GM19468 (cell line): ENCODE measurements around the gene ZNF346.
"Not testable (repeated sequence)": the region's sequence is repeated elsewhere in the genome, so short reads cannot be mapped to it uniquely, and the experiment has no call there.

Experiments
- ATAC-seq: cut with Tn5 transposase; IDR thresholded peaks from one replicate; pipeline ENCODE4 v1.9.1; 2021; ENCODE audit warnings: mild to moderate bottlenecking, moderate library complexity, moderate number of reproducible peaks; ENCODE audit not compliant: unreplicated experiment; ENCODE audit errors: extremely low read depth

ZNF346 gene, protein sequence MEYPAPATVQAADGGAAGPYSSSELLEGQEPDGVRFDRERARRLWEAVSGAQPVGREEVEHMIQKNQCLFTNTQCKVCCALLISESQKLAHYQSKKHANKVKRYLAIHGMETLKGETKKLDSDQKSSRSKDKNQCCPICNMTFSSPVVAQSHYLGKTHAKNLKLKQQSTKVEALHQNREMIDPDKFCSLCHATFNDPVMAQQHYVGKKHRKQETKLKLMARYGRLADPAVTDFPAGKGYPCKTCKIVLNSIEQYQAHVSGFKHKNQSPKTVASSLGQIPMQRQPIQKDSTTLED

DNA sequence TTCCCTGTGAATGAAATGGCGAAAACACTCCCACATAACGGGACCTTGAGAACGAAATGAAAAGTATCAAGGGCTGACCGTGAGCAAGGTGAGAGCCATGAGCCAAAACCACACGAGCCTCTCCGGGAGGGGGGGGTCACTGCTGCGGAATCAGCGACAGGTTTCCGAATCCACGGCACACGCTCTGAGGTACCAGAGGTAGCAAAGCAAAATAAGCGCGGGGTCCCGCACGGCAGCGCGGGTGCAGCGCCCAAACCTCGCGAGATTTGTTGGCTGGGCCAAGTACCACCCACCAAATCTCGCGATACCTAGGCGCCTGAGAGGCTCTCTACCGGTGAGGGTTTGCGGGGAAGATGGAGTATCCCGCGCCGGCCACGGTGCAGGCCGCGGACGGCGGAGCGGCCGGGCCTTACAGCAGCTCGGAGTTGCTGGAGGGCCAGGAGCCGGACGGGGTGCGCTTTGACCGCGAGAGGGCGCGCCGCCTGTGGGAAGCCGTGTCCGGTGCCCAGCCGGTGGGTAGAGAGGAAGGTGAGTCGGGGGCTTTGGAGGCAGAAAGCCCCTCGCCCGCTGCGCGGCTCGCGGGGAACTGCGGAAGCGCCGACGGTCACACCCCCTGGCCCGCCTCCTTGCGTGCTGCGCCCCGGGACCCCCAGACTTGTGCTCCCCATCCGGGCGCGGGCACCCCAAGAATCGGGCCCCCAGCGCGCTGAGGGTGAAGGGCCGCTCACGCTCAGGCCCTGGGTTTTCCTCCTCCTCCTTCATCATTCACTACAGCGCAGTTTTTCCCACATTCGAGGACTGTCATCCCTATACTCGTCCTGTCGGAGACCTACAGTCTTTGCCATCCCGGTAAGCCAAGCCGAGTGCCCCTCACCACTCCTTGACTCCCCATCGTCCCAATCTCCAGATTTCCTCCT lies at the start of gene ZNF346:
ZNF346 (plus strand) TSS at position 311 of the 917 bp plus-strand sequence; CDS start at position 354, 43 bp downstream.
- ATAC-seq: peak; percentile 73

DNA sequence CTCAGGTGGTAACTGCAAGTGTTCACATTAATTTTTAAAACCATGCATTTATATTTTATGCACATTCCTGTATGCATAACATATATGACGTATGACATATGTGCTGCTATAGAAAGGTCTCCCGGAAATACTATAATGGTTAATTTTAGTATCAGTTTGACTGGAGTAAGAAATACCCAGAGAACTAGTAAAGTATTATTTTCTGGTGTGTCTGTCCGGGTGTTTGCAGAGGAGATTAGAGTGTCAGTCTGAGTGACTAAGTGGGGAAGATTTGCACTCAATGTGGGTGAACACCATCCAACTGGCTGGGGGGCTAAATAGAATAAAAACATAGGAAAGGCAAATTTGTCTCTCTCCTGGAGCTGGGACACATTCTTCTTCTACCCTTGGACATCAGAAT lies 42.8 kb upstream of the ZNF346 start:
- no peak for ATAC-seq

DNA sequence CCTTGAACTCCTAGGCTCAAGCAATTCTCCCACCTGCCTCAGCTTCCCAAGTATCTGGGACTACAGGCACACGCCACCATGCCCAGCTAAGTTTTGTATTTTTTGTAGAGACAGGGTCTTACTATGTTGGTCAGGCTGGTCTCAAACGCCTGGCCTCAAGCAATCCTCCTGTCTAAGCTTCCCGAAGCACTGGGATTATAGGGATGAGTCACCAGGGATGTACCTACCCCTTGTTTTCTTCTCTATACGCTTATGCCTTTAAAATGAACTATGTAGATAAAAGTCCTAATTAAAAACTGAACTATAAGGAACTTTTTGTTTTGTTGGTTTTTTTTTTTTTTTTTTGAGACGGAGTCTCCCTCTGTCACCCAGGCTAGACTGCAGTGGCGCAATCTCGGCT lies 41.7 kb upstream of the ZNF346 start:
- ATAC-seq: no peak

DNA sequence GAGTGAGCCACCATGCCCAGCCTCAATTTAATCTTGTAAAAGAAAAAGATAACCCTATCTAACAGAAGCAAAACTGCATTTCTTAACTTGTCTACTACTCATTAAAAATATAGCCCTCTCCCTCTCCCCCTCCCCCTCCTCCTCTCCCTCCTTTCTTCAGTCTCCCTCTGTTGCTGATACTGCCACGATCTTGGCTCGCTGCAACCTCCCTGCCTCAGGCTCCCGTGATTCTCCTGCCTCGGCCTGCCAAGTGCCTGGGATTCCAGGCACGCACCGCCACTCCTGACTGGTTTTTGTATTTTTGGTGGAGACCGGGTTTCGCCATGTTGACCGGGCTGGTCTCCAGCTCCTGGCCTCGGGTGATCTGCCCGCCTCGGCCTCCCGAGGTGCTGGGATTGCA lies 39.4 kb upstream of the ZNF346 start:
- ATAC-seq: not testable (repeated sequence)

DNA sequence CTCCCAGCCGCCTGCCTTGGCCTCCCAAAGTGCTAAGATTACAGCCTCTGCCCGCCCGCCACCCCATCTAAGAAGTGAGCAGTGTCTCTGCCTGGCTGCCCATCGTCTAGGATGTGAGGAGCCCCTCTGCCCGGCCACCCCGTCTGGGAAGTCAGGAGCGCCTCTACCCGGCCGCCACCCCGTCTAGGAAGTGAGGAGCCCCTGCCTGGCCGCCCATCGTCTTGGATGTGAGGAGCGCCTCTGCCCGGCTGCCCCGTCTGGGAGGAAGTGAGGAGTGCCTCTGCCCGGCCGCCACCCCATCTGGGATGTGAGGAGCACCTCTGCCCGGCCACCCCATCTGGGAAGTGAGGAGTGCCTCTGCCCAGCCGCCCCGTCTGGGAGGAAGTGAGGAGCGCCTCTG lies 38.9 kb upstream of the ZNF346 start:
- not testable (repeated sequence) for ATAC-seq

DNA sequence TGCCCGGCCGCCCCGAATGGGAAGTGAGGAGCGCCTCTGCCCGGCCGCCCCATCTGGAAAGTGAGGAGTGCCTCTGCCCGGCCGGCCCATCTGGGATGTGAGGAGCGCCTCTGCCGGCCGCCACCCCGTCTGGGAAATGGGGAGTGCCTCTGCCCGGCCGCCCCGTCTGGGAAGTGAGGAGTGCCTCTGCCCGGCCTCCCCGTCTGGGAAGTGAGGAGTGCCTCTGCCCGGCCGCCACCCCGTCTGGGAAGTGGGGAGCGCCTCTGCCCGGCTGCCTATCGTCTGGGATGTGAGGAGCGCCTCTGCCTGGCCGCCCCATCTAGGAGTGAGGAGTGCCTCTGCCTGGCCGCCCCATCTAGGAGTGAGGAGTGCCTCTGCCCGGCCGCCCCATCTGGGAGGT lies 38.3 kb upstream of the ZNF346 start:
- not testable (repeated sequence) for ATAC-seq

DNA sequence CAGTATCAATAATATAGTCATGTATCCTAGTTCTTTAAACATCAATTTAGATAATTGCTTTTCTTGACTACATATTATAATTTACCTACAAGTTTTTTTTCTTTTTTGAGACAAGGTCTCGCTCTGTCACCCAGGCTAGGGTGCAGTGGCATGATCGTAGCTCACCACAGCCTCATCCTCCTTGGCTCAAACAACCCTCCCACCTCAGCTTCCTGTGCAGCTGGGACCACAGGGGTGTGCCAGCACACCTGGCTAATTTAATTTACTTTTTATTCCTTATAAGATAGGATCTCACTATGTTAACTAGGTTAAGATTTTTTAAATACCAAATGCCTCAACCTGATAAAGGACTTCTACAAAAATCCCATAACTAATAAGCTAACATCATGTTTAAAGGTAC lies 37.0 kb upstream of the ZNF346 start:
- no peak for ATAC-seq

DNA sequence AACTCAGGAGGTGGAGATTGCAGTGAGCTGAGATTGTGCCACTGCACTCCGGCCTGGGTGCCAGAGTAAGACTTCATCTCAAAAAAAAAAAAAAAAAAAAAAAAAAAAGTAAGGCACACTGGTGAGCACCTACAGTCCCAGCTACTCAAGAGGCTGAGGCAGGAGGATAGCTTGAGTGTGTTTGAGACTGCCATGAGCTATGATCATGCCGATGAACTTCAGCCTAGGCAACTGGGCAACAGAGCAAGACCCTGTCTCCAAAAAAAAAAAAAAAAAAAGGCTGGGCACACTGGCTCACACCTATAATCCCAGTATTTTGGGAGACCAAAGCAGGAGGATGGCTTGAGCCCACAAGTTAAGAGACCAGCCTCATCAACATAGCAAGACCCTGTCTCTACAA lies 36.2 kb upstream of the ZNF346 start:
- ATAC-seq: no peak

DNA sequence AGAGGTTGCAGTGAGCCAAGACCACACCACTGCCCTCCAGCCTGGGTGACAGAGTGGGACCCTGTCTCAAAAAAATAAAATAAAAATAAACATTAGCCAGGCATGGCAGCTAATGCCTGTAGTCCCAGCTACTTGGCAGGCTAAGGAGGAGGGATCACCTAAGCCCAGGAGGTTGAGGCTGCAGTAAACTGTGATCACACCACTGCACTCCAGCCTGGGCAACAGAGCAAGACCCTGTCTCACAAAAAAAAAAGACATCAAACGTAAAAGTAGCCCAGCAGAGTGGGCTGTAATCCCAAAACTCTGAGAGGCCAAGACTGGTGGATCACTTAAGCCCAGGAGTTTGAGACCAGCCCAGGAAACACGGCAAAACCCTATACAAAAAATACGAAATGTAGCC lies 34.9 kb upstream of the ZNF346 start:
- no peak for ATAC-seq

DNA sequence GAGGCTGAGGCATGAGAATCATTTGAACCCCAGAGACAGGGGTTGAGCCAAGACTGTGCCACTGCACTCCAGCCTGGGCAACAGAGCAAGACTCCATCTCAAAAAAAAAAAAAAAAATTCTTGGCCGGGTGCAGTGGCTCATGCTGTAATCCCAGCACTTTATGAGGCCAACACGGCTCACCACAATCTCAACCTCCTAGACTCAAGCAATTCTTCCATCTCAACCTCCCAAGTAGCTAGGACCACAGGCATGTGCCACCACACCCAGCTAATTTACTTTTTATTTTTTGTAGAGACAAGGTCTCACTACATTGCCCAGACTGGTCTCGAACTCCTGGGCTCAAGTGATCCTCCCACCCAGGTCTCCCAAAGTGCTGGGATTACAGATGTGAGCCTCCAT lies 29.4 kb upstream of the ZNF346 start:
- not testable (repeated sequence) for ATAC-seq

DNA sequence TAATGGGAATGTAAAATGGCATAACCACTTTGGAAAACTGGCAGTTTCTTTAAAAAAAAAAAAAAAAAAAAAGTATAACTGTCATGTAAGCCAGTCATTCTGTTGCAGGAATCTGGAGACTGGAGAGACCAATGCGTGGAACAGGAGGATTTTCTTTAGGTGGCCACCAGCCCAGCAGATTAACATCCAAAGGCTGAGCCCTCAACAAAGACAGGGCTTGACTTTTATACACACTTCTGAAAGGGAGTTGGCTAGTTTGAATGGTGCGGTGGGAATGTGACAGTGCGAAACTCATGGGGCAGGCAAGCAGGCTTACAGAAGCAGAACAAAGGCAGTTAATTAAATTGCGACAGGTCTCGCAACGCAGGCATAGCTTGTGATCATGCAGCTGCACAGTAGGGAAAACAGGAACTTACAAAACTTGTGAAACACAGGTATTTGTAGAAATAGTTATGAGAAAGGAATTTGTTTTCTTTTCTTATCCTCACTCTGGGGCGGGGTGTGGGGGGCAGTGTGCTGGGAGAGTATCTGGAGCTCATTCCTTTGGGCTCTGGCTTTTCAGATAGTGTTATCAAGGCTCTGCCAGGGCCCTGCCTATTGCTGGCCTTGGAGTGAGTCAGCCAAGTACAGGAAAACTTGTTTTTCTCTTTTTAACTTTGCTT lies 27.9 kb upstream of the ZNF346 start:
- no peak for ATAC-seq

DNA sequence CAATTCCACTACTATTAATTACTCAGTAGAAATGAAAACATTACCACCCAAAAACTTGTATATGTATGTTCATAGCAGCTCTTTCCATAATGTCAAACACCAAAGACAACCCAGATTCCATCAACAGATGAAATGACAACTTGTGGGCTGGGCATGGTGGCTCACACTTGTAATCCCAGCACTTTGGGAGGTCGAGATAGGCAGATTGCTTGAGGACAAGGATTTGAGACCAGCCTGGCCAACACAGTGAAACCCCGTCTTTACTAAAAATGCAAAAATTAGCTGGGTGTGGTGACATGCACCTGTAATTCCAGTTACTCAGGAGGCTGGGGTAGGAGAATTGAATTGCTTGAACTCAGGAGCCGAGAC lies 27.4 kb upstream of the ZNF346 start:
- ATAC-seq: no peak

DNA sequence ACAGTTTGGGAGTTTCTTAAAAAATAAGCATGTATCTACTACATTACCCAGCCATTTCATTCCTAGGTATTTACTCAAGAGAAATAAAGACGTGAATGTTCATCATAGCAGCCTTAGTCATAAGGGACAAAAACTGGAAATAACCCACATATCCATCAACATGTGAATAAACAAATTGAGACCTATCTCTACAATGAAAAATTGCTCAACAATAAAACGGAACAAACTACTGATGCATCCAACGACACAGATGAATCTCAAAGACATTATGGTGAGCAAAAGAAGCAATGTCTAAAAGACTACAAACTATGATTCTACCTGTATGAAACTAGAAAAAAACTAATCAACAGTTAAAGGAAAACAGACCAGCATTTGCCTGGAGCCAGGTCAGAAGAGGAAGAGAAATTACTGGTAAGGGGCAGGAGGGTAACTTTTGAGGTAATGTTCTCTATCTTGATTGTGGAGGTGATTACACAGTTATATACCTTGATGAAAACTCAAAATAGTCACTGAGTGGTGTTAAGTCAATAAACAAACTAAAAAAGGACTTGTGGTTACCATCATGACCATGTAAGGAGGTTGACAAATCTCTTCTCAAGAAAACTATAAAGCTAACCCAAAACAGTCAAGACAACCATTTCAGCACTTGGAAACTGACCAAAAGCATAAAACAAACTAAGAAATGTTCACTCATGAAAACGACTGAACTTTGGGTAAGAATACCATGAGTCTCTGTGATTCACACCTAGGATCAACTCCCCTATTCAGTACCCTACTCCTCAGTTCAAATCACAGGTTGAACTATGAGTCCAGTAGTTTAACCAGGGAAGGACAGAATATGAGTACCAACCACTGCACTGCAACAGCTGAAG lies 26.4 kb upstream of the ZNF346 start:
- ATAC-seq: peak; percentile 36

DNA sequence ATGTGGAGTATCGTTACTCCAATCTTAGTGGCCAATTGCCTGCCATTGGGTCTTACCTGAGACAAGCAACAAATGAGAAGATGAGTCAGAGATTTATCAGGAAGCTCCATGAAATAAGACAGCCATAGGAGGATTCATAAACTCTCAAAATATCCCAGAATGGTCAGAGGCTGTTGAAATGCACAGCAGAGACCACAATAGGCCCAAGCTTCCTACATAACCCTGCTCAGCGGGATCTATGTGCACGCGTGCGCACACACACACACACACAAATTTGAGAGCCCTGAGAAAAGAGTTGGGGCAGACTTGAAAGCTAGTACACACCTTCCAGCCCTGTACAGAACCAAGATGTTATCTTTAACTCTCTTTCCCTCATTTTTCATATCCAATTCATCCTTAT lies 25.7 kb upstream of the ZNF346 start:
- ATAC-seq: no peak

DNA sequence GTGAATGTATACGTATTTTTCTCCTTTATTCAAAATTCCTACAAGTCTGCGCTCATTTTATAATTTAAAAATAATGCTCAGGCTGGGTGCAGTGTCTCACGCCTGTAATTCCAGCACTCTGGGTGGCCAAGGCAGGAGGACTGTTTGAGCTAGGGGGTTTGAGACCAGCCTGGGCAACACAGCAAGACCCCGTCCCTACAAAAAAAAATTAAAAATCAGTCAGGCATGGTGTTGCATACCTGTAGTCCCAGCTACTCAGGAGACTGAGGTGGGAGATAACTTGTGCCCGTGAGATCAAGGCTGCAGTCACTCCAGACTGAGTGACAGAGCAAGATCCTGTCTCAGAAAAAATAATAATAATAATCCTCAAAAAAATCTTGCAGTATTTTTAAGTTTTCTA lies 23.7 kb upstream of the ZNF346 start:
- no peak for ATAC-seq

DNA sequence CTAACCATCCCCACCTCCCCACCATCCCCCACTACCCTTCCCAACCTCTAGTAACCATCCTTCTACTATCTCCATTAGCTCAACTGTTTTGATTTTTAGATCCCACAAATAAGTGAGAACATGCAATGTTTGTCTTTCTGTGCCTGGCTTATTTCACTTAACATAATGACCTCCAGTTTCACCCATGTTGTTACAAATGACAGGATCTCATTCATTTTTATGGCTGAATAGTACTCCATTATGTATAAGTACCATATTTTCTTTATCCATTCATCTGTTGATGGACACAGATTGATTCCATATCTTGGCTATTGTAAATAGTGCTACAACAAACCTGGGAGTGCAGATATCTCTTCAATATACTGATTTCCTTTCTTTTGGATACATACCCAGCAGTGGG lies 23.0 kb upstream of the ZNF346 start:
- not testable (repeated sequence) for ATAC-seq

DNA sequence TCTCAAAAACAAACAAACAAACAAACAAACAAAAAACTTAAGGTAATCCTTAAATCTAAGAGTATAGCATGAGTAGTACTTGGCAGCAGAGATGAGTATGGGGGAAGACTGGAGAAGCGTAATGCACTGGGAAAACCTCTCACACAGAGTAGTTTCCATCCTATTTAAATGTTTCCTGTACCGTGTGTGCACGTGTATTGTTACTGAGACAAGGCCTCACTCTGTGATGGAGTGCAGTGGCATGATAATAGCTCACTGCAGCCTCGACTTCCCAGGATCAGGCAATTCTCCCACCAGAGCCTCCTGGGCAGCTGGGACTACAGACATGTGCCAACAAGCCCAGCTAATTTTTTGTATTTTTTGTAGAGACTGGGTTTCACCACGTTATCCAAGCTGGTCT lies 18.8 kb upstream of the ZNF346 start:
- ATAC-seq: no peak

DNA sequence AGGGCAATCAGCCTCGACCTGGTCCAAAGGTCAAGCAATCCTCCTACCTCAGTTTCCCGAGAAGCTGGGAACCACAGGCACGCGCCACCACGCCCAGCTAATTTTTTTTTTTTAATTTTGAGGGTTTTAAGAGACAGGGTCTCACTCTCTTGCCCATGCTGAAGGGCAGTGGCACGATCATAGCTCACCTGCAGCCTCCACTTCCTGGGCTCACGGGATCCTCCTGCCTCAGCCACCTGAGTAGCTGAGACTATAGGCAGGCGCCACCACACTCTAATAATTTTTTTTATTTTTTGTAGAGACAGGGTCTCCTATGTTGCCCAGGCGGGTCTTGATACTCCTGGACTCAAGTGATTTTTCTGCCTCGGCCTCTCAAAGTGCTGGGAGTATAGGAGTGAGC lies 17.5 kb upstream of the ZNF346 start:
- no peak for ATAC-seq

DNA sequence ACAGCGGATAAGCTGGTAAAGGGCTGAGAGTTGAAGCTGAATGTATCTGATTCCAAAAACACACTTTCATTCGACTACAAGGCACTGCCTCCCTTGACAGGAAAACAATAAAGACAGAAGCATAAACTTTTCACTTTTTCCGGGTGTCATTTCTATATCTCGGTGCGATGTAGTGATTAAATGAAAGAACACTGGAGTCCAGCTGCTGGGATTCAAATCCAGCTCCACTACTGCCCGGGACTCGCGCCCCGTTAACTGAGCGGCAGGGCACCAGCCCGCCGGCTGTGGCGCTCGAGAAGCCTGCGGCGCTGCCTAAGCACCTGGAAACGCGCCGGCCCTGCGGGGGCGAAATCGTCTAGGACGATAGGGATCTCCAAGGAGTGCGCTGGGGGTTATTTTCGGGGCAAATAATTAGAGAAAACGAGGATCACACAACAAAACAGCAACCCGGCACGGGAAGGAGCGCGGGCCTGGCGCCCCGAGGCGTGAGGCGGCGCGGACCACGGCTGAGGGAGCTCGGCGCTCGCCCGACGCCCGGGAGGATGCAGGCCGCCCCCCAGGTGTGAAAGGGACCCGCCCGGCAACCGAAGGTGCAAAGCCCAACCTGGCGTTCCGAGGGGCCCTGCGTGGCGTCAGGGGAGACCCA lies 16.8 kb upstream of the ZNF346 start:
- ATAC-seq: no peak
